H1 (cell line): ENCODE data around the gene GPR180. TPM values are rescaled to one million over a fixed set of nuclear protein-coding genes. Genes with fewer than 3 reads are reported as not detected.

Source experiments
- CTCF ChIA-PET: fragments of 300-600 bp; sonication (Branson Sonifier 250); formaldehyde crosslinking; loops from one replicate; lab custom pipeline; 2021; ENCODE audit not compliant: partially characterized antibody; lab: Charles Lee
- POLR2A ChIA-PET: fragments of 300-600 bp; sonication (Branson Sonifier 250); formaldehyde crosslinking; loops from one replicate; lab custom pipeline; 2021; ENCODE audit warnings: inconsistent platforms; ENCODE audit not compliant: partially characterized antibody; lab: Charles Lee
- DNase-seq, 2 experiments: peaks; one replicate each; pipeline versions ENCODE4 v3.0.0 to v3.0.0-alpha.2; 2010 to 2022; ENCODE audit warnings: low spot score in 2 of 2, low read depth in 1 of 2, mixed read lengths in 1 of 2
- FAIRE-seq: peaks from 2 replicates; lab custom pipeline; 2011; peaks lifted over from hg19 to GRCh38; lab: Jason Lieb, UNC
- H2AFZ ChIP-seq: 2 replicates; pipeline ENCODE4 v1.8.1; 2012; ENCODE audit warnings: low read length, inconsistent platforms
- H2AK5ac ChIP-seq: 2 replicates; pipeline ENCODE4 v1.6.1; 2013; ENCODE audit warnings: low read depth, low read length
- H2BK120ac ChIP-seq: replicated peaks from 2 replicates; pipeline ENCODE3; 2013; ENCODE audit warnings: low read depth, low read length, inconsistent platforms
- H2BK12ac ChIP-seq: 2 replicates; pipeline ENCODE4 v1.6.1; 2013; ENCODE audit warnings: low read depth, low read length
- H2BK15ac ChIP-seq: 2 replicates; pipeline ENCODE4 v1.6.1; 2013; ENCODE audit warnings: low read length
- H2BK20ac ChIP-seq: 2 replicates; pipeline ENCODE4 v1.6.1; 2013; ENCODE audit warnings: low read length
- H2BK5ac ChIP-seq: 2 replicates; pipeline ENCODE4 v1.6.1; 2013; ENCODE audit warnings: low read depth, low read length
- H3K14ac ChIP-seq: 2 replicates; pipeline ENCODE4 v1.6.1; 2013; ENCODE audit warnings: inconsistent platforms; ENCODE audit not compliant: insufficient read length
- H3K18ac ChIP-seq: 2 replicates; pipeline ENCODE4 v1.6.1; 2013; ENCODE audit warnings: low read length; ENCODE audit errors: extremely low read depth
- H3K23ac ChIP-seq: 2 replicates; pipeline ENCODE4 v1.6.1; 2013; ENCODE audit warnings: inconsistent platforms; ENCODE audit not compliant: insufficient read length
- H3K23me2 ChIP-seq: 2 replicates; pipeline ENCODE4 v1.6.1; 2013; ENCODE audit warnings: low read depth, low read length
- H3K27ac ChIP-seq: 2 replicates; pipeline ENCODE4 v1.6.1; 2011; ENCODE audit warnings: low read depth, low read length, inconsistent platforms
- H3K27me3 ChIP-seq, 4 experiments: replicated peaks in 1 of 4; 1 replicate in 1 of 4; 2 replicates in 3 of 4; pipeline versions ENCODE4 v1.6.1 to v1.8.1; 2011 to 2013; ENCODE audit warnings: low read length in 3 of 4, mild to moderate bottlenecking in 3 of 4, inconsistent platforms in 2 of 4, mixed read lengths in 2 of 4, moderate library complexity in 1 of 4; ENCODE audit not compliant: control insufficient read depth in 3 of 4, insufficient read depth in 3 of 4; ENCODE audit errors: extremely low read depth in 1 of 4
- H3K36me3 ChIP-seq, 4 experiments: 2 replicates each; pipeline versions ENCODE4 v1.6.1 to v1.8.1; 2011 to 2013; ENCODE audit warnings: mild to moderate bottlenecking in 4 of 4, low read length in 3 of 4, moderate library complexity in 2 of 4, control low read depth in 1 of 4, inconsistent platforms in 1 of 4; ENCODE audit not compliant: insufficient read depth in 4 of 4, control insufficient read depth in 2 of 4
- H3K4ac ChIP-seq: replicated peaks from 2 replicates; pipeline ENCODE3; 2013; ENCODE audit warnings: low read length, low read depth, mixed read lengths, inconsistent platforms; ENCODE audit not compliant: insufficient read length
- H3K4me1 ChIP-seq, 4 experiments: replicated peaks in 1 of 4; 1 replicate in 1 of 4; 2 replicates in 3 of 4; pipeline versions ENCODE4 v1.6.1 to v1.8.1; 2011 to 2013; ENCODE audit warnings: low read length in 3 of 4, inconsistent platforms in 2 of 4, mixed read lengths in 1 of 4; ENCODE audit not compliant: insufficient read depth in 4 of 4, control insufficient read depth in 3 of 4
- H3K4me2 ChIP-seq, 2 experiments: 2 replicates each; pipeline versions ENCODE4 v1.6.1 to v1.8.1; 2011 to 2013; ENCODE audit warnings: low read depth in 2 of 2, low read length in 2 of 2, control low read depth in 1 of 2, inconsistent platforms in 1 of 2, mild to moderate bottlenecking in 1 of 2; ENCODE audit not compliant: insufficient read depth in 1 of 2
- H3K4me3 ChIP-seq, 4 experiments: fragments of 200-600, 300-600 bp in 1 of 4; sonication (generic), shearing (Covaris generic), sonication (Bioruptor Twin) in 1 of 4; 2 replicates each; pipeline versions ENCODE4 v1.5.1 to v1.8.1; 2011 to 2016; ENCODE audit warnings: low read length in 4 of 4, low read depth in 3 of 4, control low read depth in 2 of 4, inconsistent platforms in 2 of 4, mild to moderate bottlenecking in 2 of 4, mixed read lengths in 1 of 4, moderate library complexity in 1 of 4; ENCODE audit not compliant: insufficient read depth in 2 of 4; ENCODE audit errors: extremely low read depth in 1 of 4
- H3K56ac ChIP-seq: replicated peaks from 2 replicates; pipeline ENCODE3; 2013; ENCODE audit warnings: low read depth, mild to moderate bottlenecking, mixed read lengths, low read length, inconsistent platforms; ENCODE audit not compliant: insufficient read length
- H3K79me1 ChIP-seq: 2 replicates; pipeline ENCODE4 v1.6.1; 2013; ENCODE audit warnings: low read depth, low read length, control low read depth
- H3K79me2 ChIP-seq, 2 experiments: 2 replicates each; pipeline versions ENCODE4 v1.6.1 to v1.8.1; 2012 to 2013; ENCODE audit warnings: low read length in 2 of 2, mild to moderate bottlenecking in 2 of 2, inconsistent platforms in 1 of 2; ENCODE audit not compliant: insufficient read depth in 2 of 2, control insufficient read depth in 1 of 2
- H3K9ac ChIP-seq, 4 experiments: replicated peaks in 1 of 4; 1 replicate in 1 of 4; 2 replicates in 3 of 4; pipeline versions ENCODE4 v1.6.1 to v1.8.1; 2011 to 2013; ENCODE audit warnings: low read depth in 3 of 4, low read length in 3 of 4, control low read depth in 2 of 4, mild to moderate bottlenecking in 2 of 4, moderate library complexity in 2 of 4, inconsistent platforms in 1 of 4; ENCODE audit errors: extremely low read depth in 1 of 4
- H3K9me3 ChIP-seq, 2 experiments: 2 replicates each; pipeline versions ENCODE4 v1.6.1 to v1.8.1; 2012 to 2013; ENCODE audit warnings: mild to moderate bottlenecking in 2 of 2, moderate library complexity in 2 of 2, control low read depth in 1 of 2, inconsistent platforms in 1 of 2, low read depth in 1 of 2, low read length in 1 of 2, mixed read lengths in 1 of 2; ENCODE audit not compliant: insufficient read depth in 2 of 2
- H4K20me1 ChIP-seq, 2 experiments: replicated peaks in 1 of 2; 2 replicates each; pipeline versions ENCODE3 to v1.8.1; 2011 to 2013; ENCODE audit warnings: inconsistent platforms in 2 of 2, low read length in 2 of 2, mild to moderate bottlenecking in 1 of 2; ENCODE audit not compliant: insufficient read depth in 2 of 2, control insufficient read depth in 1 of 2
- H4K5ac ChIP-seq: 2 replicates; pipeline ENCODE4 v1.6.1; 2013; ENCODE audit warnings: low read length, low read depth, mixed read lengths, inconsistent platforms; ENCODE audit not compliant: insufficient read length
- H4K8ac ChIP-seq: 2 replicates; pipeline ENCODE4 v1.8.0; 2013; ENCODE audit warnings: mild to moderate bottlenecking, moderate library complexity, low read length, inconsistent platforms; ENCODE audit not compliant: insufficient read depth; ENCODE audit errors: extremely low read depth
- H4K91ac ChIP-seq: replicated peaks from 2 replicates; pipeline ENCODE3; 2013; ENCODE audit warnings: low read length, mixed read lengths, inconsistent platforms; ENCODE audit not compliant: insufficient read length
- ATF2 ChIP-seq: IDR thresholded peaks from 2 replicates; pipeline ENCODE4 v1.6.1; 2012; ENCODE audit warnings: low read length, inconsistent platforms
- JUND ChIP-seq: IDR thresholded peaks from 2 replicates; pipeline ENCODE4 v1.6.1; 2011; ENCODE audit warnings: mild to moderate bottlenecking, improper control_type of control experiment, low read length
- KDM1A ChIP-seq: fragments of 200-600, 300-600 bp; sonication (generic); IDR thresholded peaks from 2 replicates; pipeline ENCODE4 v1.7.1; 2016; ENCODE audit warnings: mild to moderate bottlenecking, low read length, borderline replicate concordance
- WGBS, 2 experiments: shearing (Covaris generic) in 1 of 2; methylation state at CpG; one replicate each; pipeline versions ENCODE4 v1.1.6 to v1.1.7; 2013 to 2015; ENCODE audit warnings: low lambda C conversion rate in 2 of 2, mixed read lengths in 2 of 2, inconsistent platforms in 1 of 2, low coverage in 1 of 2, missing lambda C conversion rate in 1 of 2; ENCODE audit not compliant: insufficient replicate concordance in 2 of 2, insufficient coverage in 1 of 2, insufficient read length in 1 of 2; ENCODE audit errors: extremely low coverage in 1 of 2, missing lambda C conversion rate in 1 of 2; 5-methylcytosine and 5-hydroxymethylcytosine counted together
- polyA plus RNA-seq, 7 experiments: library from polyadenylated mRNA; depleted of rRNA in 3 of 7; stranded (reverse) in 5 of 7; unstranded in 2 of 7; fragments of >200 nt in 5 of 7; fragments of 200-250 nt in 2 of 7; gene quantifications; 1 replicate in 5 of 7; 2 replicates in 1 of 7; 4 replicates in 1 of 7; pipeline versions ENCODE4 v1.2.1 to v1.2.3, GENCODE V29; 2011 to 2013; ENCODE audit warnings: missing spikeins in 2 of 7, mixed read lengths in 2 of 7
- total RNA-seq: library from RNA; stranded (reverse); fragmentation: NEBNext Ultra II Directional; extraction: Animal tissue kit (Norgen Biotek cat#: 25700); gene quantifications from 2 replicates; pipeline ENCODE4 v1.2.1, GENCODE V29; 2021
- TF ChIP-seq, protein P1 (sequence below): IDR thresholded peaks from 2 replicates; pipeline ENCODE4 v1.6.1; 2012; ENCODE audit warnings: inconsistent platforms

The GPR180 gene
- total and polyA plus RNA-seq, 2 of the 8 experiments (the other 6 are each of a cell fraction or from before 2014, with no cell fraction given) = 1.8 to 4.8 TPM

DNA sequence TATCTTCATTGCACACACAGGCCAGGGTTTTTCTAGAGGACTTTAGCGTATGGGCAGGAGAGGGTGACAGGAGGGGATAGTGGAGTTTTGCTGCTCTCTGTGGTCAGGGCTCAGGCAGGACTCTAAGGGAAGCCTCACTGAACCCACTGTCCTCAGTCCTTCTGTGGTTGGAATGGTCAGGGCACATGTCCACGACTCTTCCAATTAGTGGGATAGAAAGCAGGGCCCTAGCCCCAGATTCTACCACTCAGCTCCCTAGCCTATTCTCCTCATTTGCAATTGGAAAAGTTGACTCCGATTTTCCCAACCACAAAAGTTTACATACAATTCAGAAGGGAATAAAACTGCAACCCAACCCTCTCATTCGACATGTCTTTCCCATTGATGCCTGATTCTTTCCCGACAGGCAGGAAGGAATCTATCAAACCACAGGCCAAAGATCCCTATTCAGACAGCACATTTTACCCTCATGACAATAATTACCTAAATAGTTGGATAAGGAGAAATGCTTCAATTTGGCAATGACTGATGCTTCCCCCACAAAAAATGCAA, 43.9 kb upstream of the GPR180 start:
- Histone ChIP-seq H3K36me3 (no peaks in the 10 kb centered on the region), H3K4me1 (no peaks in the 10 kb centered on the region), H3K9ac (no peak overlapping the region), H4K5ac (no peak overlapping the region), H4K91ac (no peak overlapping the region), H2BK20ac (no peak overlapping the region), H3K23ac (no peak overlapping the region), H2AFZ (no peak overlapping the region), H2BK5ac (no peak overlapping the region), H4K20me1 (no peaks in the 10 kb centered on the region), H3K79me2 (no peaks in the 10 kb centered on the region), H2AK5ac (no peak overlapping the region), H3K4ac (no peak overlapping the region), H2BK15ac (no peak overlapping the region), H3K18ac (no peak overlapping the region), H2BK12ac (no peak overlapping the region), H3K27me3 (no peaks in the 10 kb centered on the region), H3K9me3 (no peaks in the 10 kb centered on the region; a peak in 1 of 4 replicates), H3K23me2 (no peaks in the 10 kb centered on the region), H3K4me2 (no peak overlapping the region), H3K4me3 (no peak overlapping the region), H3K27ac (no peak overlapping the region), H3K14ac (no peak overlapping the region), H4K8ac (no peak overlapping the region), H3K79me1 (no peaks in the 10 kb centered on the region), H2BK120ac (no peak overlapping the region), H3K56ac (no peak overlapping the region)
- WGBS, 2 experiments = 88% methylated on average over 5 of the region's 5 CpGs; no CpG with 5 or more reads in 1 of the 2 experiments
- TF ChIP-seq ATF2 (no peak), KDM1A (no peak), JUND (no peak)
- TF ChIP-seq, protein P1, sequence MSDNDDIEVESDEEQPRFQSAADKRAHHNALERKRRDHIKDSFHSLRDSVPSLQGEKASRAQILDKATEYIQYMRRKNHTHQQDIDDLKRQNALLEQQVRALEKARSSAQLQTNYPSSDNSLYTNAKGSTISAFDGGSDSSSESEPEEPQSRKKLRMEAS = no peak
- ChIA-PET POLR2A (no interaction called here), CTCF (interaction anchor here (0.7 kb wide), 1 partner anchor 52 kb away, joined by 3 read pairs; no protein-coding TSS in a partner anchor)
- DNase-seq (no peak), FAIRE-seq (no peak)
